NT2/D1 (cell line): ENCODE measurements around the gene INHBE.

Experiments used
- SUZ12 ChIP-seq: IDR thresholded peaks from 2 replicates; pipeline ENCODE4 v1.6.1; 2011; ENCODE audit not compliant: insufficient read length, insufficient read depth; ENCODE audit errors: extremely low read depth
- YY1 ChIP-seq: IDR thresholded peaks from 2 replicates; pipeline ENCODE4 v1.6.1; 2011; ENCODE audit not compliant: insufficient read length, insufficient read depth
- ZNF274 ChIP-seq: IDR thresholded peaks from 2 replicates; pipeline ENCODE4 v1.6.1; 2011; ENCODE audit warnings: mild to moderate bottlenecking, low read depth, low read length

DNA sequence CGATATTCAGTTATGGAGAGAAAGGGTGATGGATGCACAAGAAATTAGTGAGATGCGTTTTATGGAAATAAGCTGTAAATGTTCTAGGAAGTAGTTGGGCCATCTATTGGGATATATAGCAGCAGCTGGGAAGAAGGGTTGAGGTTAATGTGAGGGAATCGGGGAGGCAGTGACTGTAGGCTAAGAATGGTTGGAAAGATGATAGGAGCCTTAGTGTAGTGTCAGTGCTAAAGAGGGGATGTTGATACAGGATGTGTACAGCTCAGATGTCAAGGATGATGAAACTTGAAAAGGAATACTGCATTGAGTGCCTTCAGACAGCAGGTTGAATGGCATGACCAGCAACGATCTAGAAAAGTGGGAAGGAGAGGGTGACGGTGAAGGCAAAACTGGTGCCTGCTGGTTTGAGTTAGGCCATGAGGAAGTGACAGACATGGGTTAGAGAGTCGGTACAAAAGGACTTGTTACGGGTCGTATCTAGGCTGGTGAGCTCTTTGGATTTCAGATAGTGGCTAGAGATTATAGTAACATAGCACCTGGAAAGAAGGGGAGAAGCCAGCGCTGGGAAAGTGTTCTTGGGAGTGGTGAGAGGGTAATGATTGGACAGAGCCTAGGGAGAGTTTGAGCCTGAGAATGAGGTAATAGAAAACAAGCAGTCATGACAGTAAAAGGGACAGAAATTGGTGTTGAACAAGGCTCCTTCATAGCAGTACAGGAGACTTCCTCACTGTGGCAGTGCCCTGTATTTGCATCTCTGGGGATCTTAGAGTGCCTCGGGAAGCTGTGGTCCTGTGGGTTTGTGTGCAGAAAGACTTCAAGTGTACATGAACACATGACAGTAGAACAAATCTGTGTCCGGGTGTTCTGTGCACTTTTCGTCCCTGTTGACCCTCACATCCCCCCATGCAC lies 42.4 kb downstream of the INHBE start:
- no peak for TF ChIP-seq ZNF274
- no peak for TF ChIP-seq SUZ12
- no peak for TF ChIP-seq YY1
